H4 (cell line): ENCODE data around the gene CELSR3. TPM values are rescaled to one million over a fixed set of nuclear protein-coding genes. Genes with fewer than 3 reads are reported as not detected.
A peak's percentile ranks its signal among the peaks of the same experiment; 100 is the strongest.

Experiments used
- DNase-seq: peaks from one replicate; pipeline ENCODE4 v3.0.0-alpha.2; 2015; ENCODE audit warnings: low spot score
- total RNA-seq: library from RNA; depleted of rRNA; stranded (reverse); fragments of >200 nt; shearing (Covaris generic); gene quantifications from 2 replicates; pipeline ENCODE4 v1.2.3, GENCODE V29; 2014; rRNA removed

CELSR3 gene
- total RNA-seq, 1 experiment from 2014 or later, result 3.1 TPM

DNA sequence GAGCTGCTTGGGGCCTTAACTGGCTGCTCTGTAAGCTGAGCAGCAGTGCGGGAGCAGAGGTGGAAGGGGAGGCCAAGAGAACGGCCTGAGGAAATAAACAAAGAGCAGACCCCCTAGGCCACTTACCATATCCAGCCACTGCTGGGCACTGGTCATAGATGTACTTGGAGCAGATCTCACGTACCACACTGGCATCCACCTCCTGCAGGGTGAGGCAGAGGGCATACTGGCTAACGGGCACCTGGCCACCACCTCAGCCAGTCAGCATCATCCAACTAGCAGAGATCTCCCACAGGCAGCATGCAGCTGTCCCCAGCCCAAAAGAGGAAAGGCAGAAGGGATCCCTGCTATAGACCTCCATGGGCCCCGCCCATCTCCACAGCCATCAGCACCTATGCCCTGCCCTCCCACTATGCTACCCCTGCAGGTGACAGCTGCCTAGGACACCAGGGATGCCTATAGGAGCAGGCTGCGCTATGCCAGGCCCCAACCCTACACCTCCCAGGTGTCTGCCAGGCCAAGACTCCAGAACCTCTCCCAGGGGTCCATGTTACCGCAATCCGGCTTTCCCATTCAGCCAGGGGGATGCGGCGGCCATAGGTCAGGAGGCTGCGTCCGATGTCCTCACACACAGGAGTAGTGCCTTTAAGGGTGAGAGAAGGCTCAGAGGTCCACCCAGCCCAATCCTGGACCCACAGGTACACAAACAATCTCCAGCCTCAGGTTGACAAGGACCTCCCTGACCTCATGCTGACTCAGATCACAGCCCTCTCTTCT is 63.0 kb downstream of the CELSR3 start:
- DNase-seq, result no peak

DNA sequence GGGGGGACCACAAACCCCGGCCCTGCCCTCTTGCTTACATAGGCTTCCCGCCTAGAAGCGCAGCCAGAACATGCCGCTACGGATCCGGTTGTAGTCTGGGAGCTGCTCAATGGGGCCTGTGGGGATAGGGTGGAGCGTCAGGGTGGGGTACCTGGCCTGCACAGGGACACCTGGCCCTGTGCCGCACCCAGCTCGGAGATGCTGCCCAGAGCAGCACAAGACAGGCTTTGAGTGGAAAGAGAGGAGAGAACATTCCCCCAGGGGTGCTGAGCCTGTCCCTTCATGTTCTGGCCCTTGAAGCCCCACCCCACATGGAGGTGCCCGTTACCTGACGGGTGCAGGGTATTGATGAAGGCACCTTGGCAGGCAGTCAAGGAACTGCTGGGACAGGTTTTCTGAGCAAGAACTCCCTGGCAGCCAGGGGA is 63.6 kb downstream of the CELSR3 start:
- no peak for DNase-seq

- peak; percentile 90 for DNase-seq
Observed at GRCh38 chr3:48598323-48599076, 64.2 kb downstream of the CELSR3 start.

DNA sequence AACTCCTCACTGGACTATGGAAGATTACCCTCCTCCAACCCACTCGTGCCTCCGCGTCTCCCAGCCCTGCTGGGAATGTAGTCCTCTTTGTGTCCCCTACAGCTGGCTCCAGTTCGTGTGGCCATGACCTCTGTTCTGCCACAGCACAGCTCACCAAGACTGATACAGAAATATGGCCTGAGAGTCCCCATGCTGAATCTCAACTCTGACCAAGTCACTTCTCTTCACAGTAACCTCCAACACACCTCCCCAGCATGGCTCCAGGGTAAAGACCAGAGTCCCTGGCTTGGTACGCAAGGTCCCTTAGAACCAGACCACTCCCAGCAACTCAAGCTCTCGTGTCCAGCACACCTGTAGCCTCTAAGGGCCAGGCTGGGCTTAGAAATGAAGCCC is 65.3 kb downstream of the CELSR3 start:
- DNase-seq, result no peak

DNA sequence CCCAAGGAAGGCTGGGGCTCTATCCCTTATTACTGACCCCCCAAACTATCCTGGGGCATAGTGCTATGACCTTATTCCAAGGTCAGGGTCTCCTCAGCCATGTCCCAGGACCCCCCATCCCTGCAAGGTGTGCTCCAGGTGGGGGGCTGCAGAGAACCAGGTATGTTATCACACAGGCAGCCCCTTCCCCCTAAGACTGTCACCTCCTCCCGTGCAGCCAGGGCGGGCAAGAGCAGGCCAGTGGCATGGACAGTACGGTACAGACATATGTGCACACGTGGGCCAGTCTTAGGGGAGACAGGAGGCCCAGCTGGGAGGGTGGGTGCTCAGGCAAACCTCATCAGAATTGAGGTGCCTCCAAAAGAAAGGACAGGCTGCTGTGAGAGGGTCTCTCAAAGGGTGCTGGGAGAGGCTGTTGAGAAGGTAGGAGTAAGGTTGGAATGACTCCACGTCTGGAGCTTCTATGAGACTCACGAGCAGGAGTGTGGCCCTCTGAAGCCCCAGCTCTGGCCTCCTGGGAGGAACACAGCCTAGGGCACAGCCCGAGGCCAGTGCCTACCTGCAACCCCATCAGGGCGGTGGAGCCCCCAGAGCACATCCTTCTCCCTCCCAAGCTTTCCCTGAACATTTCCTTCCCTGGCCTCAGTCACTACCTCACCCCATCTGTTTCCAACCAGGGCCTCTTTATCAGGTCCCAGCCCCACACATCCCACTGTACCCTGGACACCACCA is 65.8 kb downstream of the CELSR3 start:
- DNase-seq, result no peak

GRCh38 chr3:48596157-48596556 is 66.5 kb downstream of the CELSR3 start:
- DNase-seq, result no peak

GRCh38 chr3:48595526-48596121 is 67.1 kb downstream of the CELSR3 start:
- peak; percentile 83 for DNase-seq

GRCh38 chr3:48595075-48595525 is 67.6 kb downstream of the CELSR3 start, which contains the start of gene COL7A1:
Gene COL7A1, minus strand, starts transcription at chr3:48595329. Its CDS starts 170 bp downstream, at chr3:48595159.
- DNase-seq, result no peak

- no peak for DNase-seq
Observed at GRCh38 chr3:48594417-48595049, 68.2 kb downstream of the CELSR3 start.

- no peak for DNase-seq
Observed at GRCh38 chr3:48593337-48593736, 69.3 kb downstream of the CELSR3 start.

DNA sequence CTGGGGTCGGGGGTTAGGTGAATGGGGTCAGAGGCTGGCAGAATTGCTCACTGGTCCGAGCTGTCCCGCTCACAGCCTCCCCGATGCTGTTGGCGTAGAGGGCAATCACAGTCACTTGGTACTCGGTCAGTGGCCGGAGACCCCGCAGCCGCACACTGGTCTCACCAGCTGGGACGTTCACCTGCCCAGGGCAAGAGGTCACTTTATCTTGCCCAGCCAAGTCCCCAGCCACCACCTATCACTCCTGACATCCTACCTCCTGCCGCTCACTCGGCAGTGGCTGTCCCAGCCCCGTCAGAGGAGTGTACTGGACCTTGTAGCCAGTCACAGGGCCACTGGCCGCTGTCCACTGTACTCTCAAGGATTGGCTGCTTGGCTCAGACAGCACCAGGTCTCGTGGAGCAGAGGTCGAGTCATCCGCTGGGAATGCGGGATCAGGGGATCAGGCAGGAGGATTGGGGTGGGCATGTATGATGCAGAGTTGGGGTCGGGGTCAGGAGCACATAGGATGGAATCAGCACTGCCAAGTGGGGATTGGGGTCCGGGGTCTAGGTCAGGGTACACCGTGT is 70.1 kb downstream of the CELSR3 start:
- DNase-seq, result no peak

DNA sequence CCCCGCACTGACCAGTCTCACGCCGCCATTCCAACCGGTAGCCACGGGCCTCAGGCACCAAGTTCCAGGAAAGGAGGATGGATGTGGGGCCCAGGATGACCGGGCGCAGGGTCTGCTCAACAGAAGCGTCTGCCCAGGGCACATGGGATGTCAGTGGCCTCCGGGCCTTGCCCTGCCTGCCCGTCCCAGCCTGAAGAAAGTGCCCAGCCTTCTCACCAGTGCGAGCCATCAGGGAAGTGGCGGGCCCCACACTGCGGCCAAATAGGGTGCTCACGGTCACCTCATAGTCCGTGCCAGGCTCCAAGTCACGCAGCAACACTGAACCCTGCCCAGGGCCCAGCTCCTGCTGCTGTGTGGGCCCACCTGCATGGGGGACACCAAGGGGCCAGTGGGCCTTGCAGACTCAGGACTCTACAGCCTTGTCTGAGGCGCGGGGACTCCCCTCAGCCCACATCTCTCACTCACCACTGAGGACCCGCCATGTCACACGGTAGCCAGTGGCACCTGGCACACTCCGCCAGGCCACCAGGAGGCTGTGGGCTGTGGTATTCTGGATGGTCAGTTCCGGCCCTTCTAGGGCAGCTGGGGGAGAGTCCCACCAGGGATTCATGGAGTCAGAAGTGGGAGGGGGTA is 70.7 kb downstream of the CELSR3 start:
- no peak for DNase-seq

GRCh38 chr3:48591436-48591835 is 71.2 kb downstream of the CELSR3 start:
- no peak for DNase-seq

GRCh38 chr3:48588230-48588629 is 74.5 kb downstream of the CELSR3 start:
- no peak for DNase-seq

DNA sequence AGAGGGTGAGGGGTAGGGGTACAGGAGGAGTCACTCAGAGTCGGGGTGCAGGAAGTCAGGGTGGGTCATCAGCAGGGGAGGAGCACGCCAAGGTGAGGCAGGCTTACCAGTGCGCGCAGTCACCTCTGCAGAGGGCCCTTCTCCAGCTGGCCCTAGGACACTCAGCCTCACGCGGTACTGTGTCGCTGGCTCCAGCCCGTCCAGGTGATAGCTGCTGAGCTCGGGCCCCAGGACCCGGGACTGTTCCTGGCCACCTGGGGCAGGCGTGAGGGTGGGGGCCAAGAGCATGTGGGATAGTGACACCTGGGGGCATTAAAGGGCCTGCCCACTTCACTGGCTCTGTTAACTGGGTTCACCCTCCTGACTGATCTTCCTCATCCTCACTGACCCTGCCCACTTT is 75.0 kb downstream of the CELSR3 start:
- no peak for DNase-seq

Other genes with a start within 250 kb of the CELSR3 start
- gene PLXNB1, start 232.8 kb downstream of the CELSR3 start, total RNA-seq, result 4.3 and 9.6 TPM in 2 replicates
- 23.3 and 28.6 TPM in 2 replicates for gene CCDC51, start 222.8 kb downstream of the CELSR3 start, total RNA-seq
- 502 and 627 TPM in 2 replicates for gene TMA7, start 222.6 kb downstream of the CELSR3 start, total RNA-seq
- gene ATRIP, start 216.1 kb downstream of the CELSR3 start, total RNA-seq, result 5.3 and 5.7 TPM in 2 replicates
- gene SHISA5, start 158.7 kb downstream of the CELSR3 start, total RNA-seq, result 100 and 108 TPM in 2 replicates
- gene PFKFB4, start 106.1 kb downstream of the CELSR3 start, total RNA-seq, result 4.8 and 5.2 TPM in 2 replicates
- gene UCN2, start 99.1 kb downstream of the CELSR3 start, total RNA-seq, result 0.29 and 0.56 TPM in 2 replicates
- 6.8 and 7.0 TPM in 2 replicates for gene COL7A1, start 67.6 kb downstream of the CELSR3 start, total RNA-seq
- gene UQCRC1, start 53.2 kb downstream of the CELSR3 start, total RNA-seq, result 171 and 176 TPM in 2 replicates
- not detected in 2 replicates for gene TMEM89, start 41.1 kb downstream of the CELSR3 start, total RNA-seq
- 7.8 and 9.6 TPM in 2 replicates for gene SLC26A6, start 27.4 kb downstream of the CELSR3 start, total RNA-seq
- 8.8 and 21.1 TPM in 2 replicates for gene NCKIPSD, start 23.0 kb upstream of the CELSR3 start, total RNA-seq
- 41.4 and 53.8 TPM in 2 replicates for gene IP6K2, start 54.3 kb upstream of the CELSR3 start, total RNA-seq
- 10.0 and 10.2 TPM in 2 replicates for gene PRKAR2A, start 185.0 kb upstream of the CELSR3 start, total RNA-seq
- gene SLC25A20, start 236.0 kb upstream of the CELSR3 start, total RNA-seq, result 11.1 and 15.5 TPM in 2 replicates